Measurements from ENCODE around the gene SMAP2.

Gene SMAP2

GRCh38 chr1:40450495-40451237 lies 77.1 kb downstream of the SMAP2 start (continued):
- TF ChIP-seq ZBTB10 (tag by site-specific recombination; IDR thresholded peaks at IDR 0.05): no peak
- no peak for TF ChIP-seq ZNF169 (tag by site-specific recombination; IDR thresholded peaks at IDR 0.05)
- TF ChIP-seq KLF7 (tag by site-specific recombination; IDR thresholded peaks at IDR 0.05; ENCODE audit: borderline replicate concordance): no peak

GRCh38 chr1:40451238-40451585 lies 77.7 kb downstream of the SMAP2 start:
- Histone ChIP-seq H3K27ac (ENCODE audit: extremely low read depth, low read depth, low read length) (no peak overlapping the region), H3K36me3 (ENCODE audit: control insufficient read depth in 2 of 2, insufficient read depth in 1 of 2, low read length in 2 of 2) (peaks cover 0 to 13% of the 10 kb centered on the region in 2 experiments; a peak in 1 of 3 replicates), H3K4me3 (ENCODE audit: low read depth, low read length) (peak overlapping the region; percentile 59), H3K4me1 (ENCODE audit: control insufficient read depth, insufficient read depth, low read length) (no peaks in the 10 kb centered on the region), H3K9me3 (ENCODE audit: control insufficient read depth, insufficient read depth, low read depth, low read length) (no peaks in the 10 kb centered on the region)
- TF ChIP-seq ZFHX2 (tag by site-specific recombination; conservative IDR thresholded peaks at IDR 0.05) (0 out of 2 replicates have a peak, but pooled peaks have one; percentile 4), ZNF837 (tag by site-specific recombination; IDR thresholded peaks at IDR 0.05) (no peak), ZNF629 (tag by site-specific recombination; IDR thresholded peaks at IDR 0.05) (0 out of 2 replicates have a peak, but pooled peaks have one; percentile 1), BCL11B (tag by site-specific recombination; IDR thresholded peaks at IDR 0.05; ENCODE audit: low read depth) (no peak), ZFP41 (tag by site-specific recombination; IDR thresholded peaks at IDR 0.05; ENCODE audit: borderline replicate concordance) (no peak), ZNF645 (tag by site-specific recombination; IDR thresholded peaks at IDR 0.05) (no peak), ZNF843 (tag by site-specific recombination; IDR thresholded peaks at IDR 0.05) (no peak), ZNF394 (tag by site-specific recombination; IDR thresholded peaks at IDR 0.05; ENCODE audit: borderline replicate concordance) (peak; percentile 32; the same call in 1 of the 2 replicates), ZEB2 (tag by site-specific recombination; IDR thresholded peaks at IDR 0.05) (0 out of 2 replicates have a peak, but pooled peaks have one; percentile 7), SCRT1 (tag by site-specific recombination; IDR thresholded peaks at IDR 0.05; ENCODE audit: borderline replicate concordance) (no peak), ZNF658 (tag by site-specific recombination; IDR thresholded peaks at IDR 0.05) (no peak)
- ChIA-PET POLR2A (no interaction called here), CTCF (interaction anchor here (0.5 to 2.8 kb wide), 5 partner anchors 13 to 727 kb away, joined by 3 to 21 read pairs (median 4); no protein-coding TSS in a partner anchor)

GRCh38 chr1:40454873-40455272 lies 81.3 kb downstream of the SMAP2 start:
- H3K4me3 ChIP-seq (ENCODE audit: low read depth, low read length): no peak overlapping the region
- H3K36me3 ChIP-seq (ENCODE audit: control insufficient read depth in 2 of 2, insufficient read depth in 1 of 2, low read length in 2 of 2): peaks cover 0 to 43% of the 10 kb centered on the region in 2 experiments; a peak in 1 of 3 replicates
- ChIA-PET CTCF (interaction anchor here (0.6 kb wide), 1 partner anchor 277 kb away, joined by 3 read pairs; no protein-coding TSS in a partner anchor), POLR2A (no interaction called here)
- TF ChIP-seq ZNF157 (tag by site-specific recombination; IDR thresholded peaks at IDR 0.05) (no peak), ZNF792 (tag by site-specific recombination; IDR thresholded peaks at IDR 0.05) (no peak)
- no peaks in the 10 kb centered on the region for H3K4me1 ChIP-seq (ENCODE audit: control insufficient read depth, insufficient read depth, low read length)
- no peaks in the 10 kb centered on the region for H3K9me3 ChIP-seq (ENCODE audit: control insufficient read depth, insufficient read depth, low read depth, low read length)
- no peak overlapping the region for H3K27ac ChIP-seq (ENCODE audit: extremely low read depth, low read depth, low read length)
